PC-3 (cell line): ENCODE measurements around the gene HOXC4. TPM values are rescaled to one million over a fixed set of nuclear protein-coding genes. Genes with fewer than 3 reads are reported as not detected.

ENCODE experiments used
- ATAC-seq: fragments of 200-7000 bp; cut with Tn5 transposase; 2 replicates; pipeline ENCODE4 v1.9.1; 2020; ENCODE audit warnings: mild to moderate bottlenecking, moderate library complexity
- Bru-seq: library from RNA; stranded (reverse); fragments of 400-500 nt; gene quantifications from one replicate; lab custom pipeline; 2021; lab: Mats Ljungman, UMichigan
- BruChase-seq, 2 experiments: library from RNA; stranded (reverse); fragments of 400-500 nt; gene quantifications; one replicate each; lab custom pipeline; 2021; lab: Mats Ljungman, UMichigan
- BruUV-seq: library from RNA; stranded (reverse); fragments of 400-500 nt; replicated peaks from 2 replicates; lab custom pipeline; 2021; lab: Mats Ljungman, UMichigan
- CTCF ChIA-PET: fragments of 300-600 bp; sonication (Branson Sonifier 250); formaldehyde crosslinking; loops from one replicate; lab custom pipeline; 2022; ENCODE audit warnings: antibody characterized with exemption; lab: Charles Lee
- POLR2A ChIA-PET: fragments of 300-600 bp; sonication (Branson Sonifier 250); formaldehyde crosslinking; loops from one replicate; lab custom pipeline; 2022; ENCODE audit warnings: antibody characterized with exemption; ENCODE audit not compliant: unreplicated experiment; lab: Charles Lee
- DNase-seq: peaks from one replicate; pipeline ENCODE4 v3.0.0-alpha.2; 2015
- H2AFZ ChIP-seq: fragments of 300-600 bp; sonication (generic); 2 replicates; pipeline ENCODE4 v1.6.0; 2016; ENCODE audit warnings: antibody characterized with exemption, low read length
- H3F3A ChIP-seq: fragments of 300-600 bp; sonication (generic); one replicate; pipeline ENCODE4 v1.6.0; 2017; ENCODE audit warnings: antibody characterized with exemption, low read length, control low read depth, mild to moderate bottlenecking; ENCODE audit not compliant: unreplicated experiment
- H3K27ac ChIP-seq: fragments of 300-600 bp; sonication (generic); 2 replicates; pipeline ENCODE4 v1.5.1; 2016; ENCODE audit warnings: mild to moderate bottlenecking, low read length
- H3K27me3 ChIP-seq: fragments of 300-600 bp; sonication (generic); 2 replicates; pipeline ENCODE4 v1.6.1; 2016; ENCODE audit warnings: low read length, mixed read lengths
- H3K36me3 ChIP-seq: fragments of 300-600 bp; sonication (generic); 2 replicates; pipeline ENCODE4 v1.6.1; 2016; ENCODE audit warnings: low read depth, mixed run types, low read length, mixed read lengths
- H3K4me1 ChIP-seq: fragments of 300-600 bp; sonication (generic); 2 replicates; pipeline ENCODE4 v1.5.1; 2016; ENCODE audit warnings: low read length; ENCODE audit not compliant: insufficient read depth
- H3K4me2 ChIP-seq: fragments of 300-600 bp; sonication (generic); 2 replicates; pipeline ENCODE4 v1.6.0; 2016; ENCODE audit warnings: low read length
- H3K4me3 ChIP-seq: fragments of 300-600 bp; sonication (generic); 2 replicates; pipeline ENCODE4 v1.5.1; 2016; ENCODE audit warnings: mild to moderate bottlenecking, low read length, mixed read lengths
- H3K79me2 ChIP-seq: fragments of 300-600 bp; sonication (generic); 2 replicates; pipeline ENCODE4 v1.6.1; 2017; ENCODE audit warnings: low read length, mixed read lengths
- H3K9ac ChIP-seq: fragments of 300-600 bp; sonication (generic); 2 replicates; pipeline ENCODE4 v1.6.0; 2016; ENCODE audit warnings: mild to moderate bottlenecking, low read length
- H3K9me2 ChIP-seq: fragments of 300-600 bp; sonication (generic); replicated peaks from 2 replicates; pipeline ENCODE4 v1.6.1; 2016; ENCODE audit warnings: mixed run types, low read length, mixed read lengths
- H3K9me3 ChIP-seq: fragments of 300-600 bp; sonication (generic); 2 replicates; pipeline ENCODE4 v1.6.1; 2016; ENCODE audit warnings: low read length, mixed read lengths
- H4K20me1 ChIP-seq: fragments of 300-600 bp; sonication (generic); 2 replicates; pipeline ENCODE4 v1.6.1; 2016; ENCODE audit warnings: low read length, mixed read lengths
- CTCF ChIP-seq: fragments of 300-600 bp; sonication (generic); conservative IDR thresholded peaks from 2 replicates; pipeline ENCODE4 v1.5.1; 2017; ENCODE audit warnings: antibody characterized with exemption, low read depth, mild to moderate bottlenecking, low read length
- EZH2 ChIP-seq: fragments of 300-600 bp; sonication (generic); IDR thresholded peaks from one replicate; pipeline ENCODE4 v1.6.1; 2017; ENCODE audit warnings: antibody characterized with exemption, mild to moderate bottlenecking, low read length; ENCODE audit not compliant: unreplicated experiment
- EZH2phosphoT487 ChIP-seq: fragments of 300-600 bp; sonication (generic); IDR thresholded peaks from 2 replicates; pipeline ENCODE4 v1.6.1; 2018; ENCODE audit warnings: mild to moderate bottlenecking, antibody characterized with exemption, low read length, borderline replicate concordance
- intact Hi-C: fragments of 100-400 bp; cut with micrococcal nuclease; formaldehyde crosslinking; loops from 2 replicates; pipeline ENCODE4 v1.9.0; 2023
- long read RNA-seq: library from polyadenylated mRNA; unstranded; transcript quantifications from one replicate; pipeline ENCODE4 v2.0.0, GENCODE V29; 2021; ENCODE audit not compliant: unreplicated experiment
- total RNA-seq: library from RNA; depleted of rRNA; stranded (reverse); fragments of >200 nt; gene quantifications from 2 replicates; pipeline ENCODE4 v1.2.3, GENCODE V29; 2014; rRNA removed

Gene HOXC4
- total RNA-seq (1.8 and 2.6 TPM in 2 replicates), Bru-seq, nascent RNA (percentile 43 among the genes with signal in this experiment), BruChase-seq, experiment 1, labeled RNA remaining after a 6-hour chase (percentile 23 among the genes with signal in this experiment), BruChase-seq, experiment 2, labeled RNA remaining after a 2-hour chase (percentile 31 among the genes with signal in this experiment)
- long read RNA-seq = 0 reads

GRCh38 chr12:54053751-54054741, at the start of gene HOXC4:
HOXC4 (plus strand) TSS chr12:54053835; CDS start chr12:54053923, 88 bp downstream.
- Histone ChIP-seq H3F3A (no peaks in the 10 kb centered on the region), H2AFZ (peak within 1 kb of the TSS; percentile 64; the same call in 1 of the 2 replicates), H3K9ac (no peak within 1 kb of the TSS), H3K9me3 (no peaks in the 10 kb centered on the region), H3K79me2 (no peaks in the 10 kb centered on the region), H3K27ac (no peak within 1 kb of the TSS), H3K4me2 (peak within 1 kb of the TSS; percentile 82), H3K27me3 (peaks cover 8% of the 10 kb centered on the region; the same call in 1 of the 2 replicates), H4K20me1 (no peaks in the 10 kb centered on the region), H3K4me3 (no peak within 1 kb of the TSS; the same call in 1 of the 2 replicates), H3K4me1 (peaks cover 17% of the 10 kb centered on the region), H3K36me3 (no peaks in the 10 kb centered on the region), H3K9me2 (no peaks in the 10 kb centered on the region)
- ChIA-PET CTCF (no interaction called here), POLR2A (no interaction called here)
- intact Hi-C loops = no loop called here
- TF ChIP-seq EZH2 (no peak), EZH2phosphoT487 (no peak), CTCF (no peak)
- no peak for ATAC-seq
- no TSS peak for BruUV-seq
- DNase-seq = no peak

- ChIA-PET CTCF (interaction anchor here (0.7 to 1.0 kb wide), 2 partner anchors 204 to 877 kb away, joined by 3 to 5 read pairs; no protein-coding TSS in a partner anchor), POLR2A (no interaction called here)
- Histone ChIP-seq H4K20me1 (no peaks in the 10 kb centered on the region), H3K36me3 (no peaks in the 10 kb centered on the region), H3K4me3 (no peak overlapping the region), H3F3A (no peaks in the 10 kb centered on the region), H3K4me1 (peaks cover 10% of the 10 kb centered on the region; the same call in 1 of the 2 replicates), H3K79me2 (peaks cover 7% of the 10 kb centered on the region), H3K27ac (no peak overlapping the region), H3K9me2 (no peaks in the 10 kb centered on the region), H3K27me3 (no peaks in the 10 kb centered on the region), H3K9ac (no peak overlapping the region), H3K9me3 (no peaks in the 10 kb centered on the region), H2AFZ (no peak overlapping the region), H3K4me2 (no peak overlapping the region)
- ATAC-seq (no peak), DNase-seq (no peak)
- TF ChIP-seq CTCF = peak; percentile 35; the same call in 1 of the 2 replicates
- no peak for TF ChIP-seq EZH2phosphoT487
- no TSS peak for BruUV-seq
- intact Hi-C loops = no loop called here
Measured at GRCh38 chr12:54004063-54004840, 49.4 kb upstream of the HOXC4 start.
